Measurements from ENCODE around the gene GOLGA6C.

GRCh38 chr15:75230551-75231371 is 27.4 kb upstream of the GOLGA6C start:
- TF ChIP-seq CTCF (IDR thresholded peaks at IDR 0.05) (no peak), EZH2 (IDR thresholded peaks at IDR 0.05; ENCODE audit: borderline replicate concordance, insufficient read depth, low read depth, low read length, poor library complexity, severe bottlenecking) (no peak)

Measured in B cell (primary cell).